OCI-LY7 (cell line): ENCODE results near the gene ESAM. TPM values are rescaled to one million over a fixed set of nuclear protein-coding genes. Genes with fewer than 3 reads are reported as not detected.

Source experiments
- BruUV-seq: library from RNA; stranded (reverse); fragments of 400-500 nt; replicated peaks from 2 replicates; lab custom pipeline; 2021; lab: Mats Ljungman, UMichigan
- CTCF ChIA-PET: fragments of 300-600 bp; sonication (Branson Sonifier 250); formaldehyde crosslinking; loops from one replicate; lab custom pipeline; 2022; ENCODE audit warnings: antibody characterized with exemption; ENCODE audit not compliant: unreplicated experiment; lab: Charles Lee
- POLR2A ChIA-PET: fragments of 300-600 bp; sonication (Branson Sonifier 250); formaldehyde crosslinking; loops from one replicate; lab custom pipeline; 2022; ENCODE audit warnings: antibody characterized with exemption; lab: Charles Lee
- DNase-seq: peaks from one replicate; pipeline ENCODE4 v3.0.0-alpha.2; 2015; ENCODE audit warnings: low spot score
- H2AFZ ChIP-seq: fragments of 200-600 bp; sonication (generic), shearing (Covaris generic); 2 replicates; pipeline ENCODE4 v1.6.1; 2014; ENCODE audit warnings: mild to moderate bottlenecking, antibody characterized with exemption, low read length, moderate library complexity
- H3K27ac ChIP-seq: fragments of 200-600 bp; sonication (generic); 2 replicates; pipeline ENCODE4 v1.5.1; 2014; ENCODE audit warnings: mixed run types, low read depth, mild to moderate bottlenecking, moderate library complexity, low read length, inconsistent platforms; ENCODE audit not compliant: poor library complexity, severe bottlenecking
- H3K36me3 ChIP-seq: fragments of 200-600 bp; sonication (generic); 2 replicates; pipeline ENCODE4 v1.6.1; 2014; ENCODE audit warnings: mild to moderate bottlenecking, antibody characterized with exemption, low read length, moderate library complexity, mixed read lengths; ENCODE audit not compliant: insufficient read depth
- H3K4me1 ChIP-seq: fragments of 200-600 bp; sonication (generic); 2 replicates; pipeline ENCODE4 v1.5.1; 2014; ENCODE audit warnings: mild to moderate bottlenecking, low read length; ENCODE audit not compliant: insufficient read depth, poor library complexity, severe bottlenecking
- H3K4me2 ChIP-seq: fragments of 200-600 bp; sonication (generic); 2 replicates; pipeline ENCODE4 v1.6.1; 2014; ENCODE audit warnings: mild to moderate bottlenecking, low read length
- H3K4me3 ChIP-seq: fragments of 200-600 bp; sonication (generic); 2 replicates; pipeline ENCODE4 v1.5.1; 2014; ENCODE audit warnings: mild to moderate bottlenecking, low read depth, low read length; ENCODE audit not compliant: poor library complexity, severe bottlenecking
- H3K79me2 ChIP-seq: fragments of 200-600 bp; sonication (generic); 2 replicates; pipeline ENCODE4 v1.6.1; 2016; ENCODE audit warnings: low read depth, mild to moderate bottlenecking, low read length, moderate library complexity, mixed read lengths; ENCODE audit not compliant: insufficient read depth
- H3K9me2 ChIP-seq: fragments of 200-600 bp; sonication (generic); 2 replicates; pipeline ENCODE4 v1.6.1; 2016; ENCODE audit warnings: mild to moderate bottlenecking, low read length, mixed read lengths; ENCODE audit not compliant: insufficient read depth
- H3K9me3 ChIP-seq: fragments of 200-600 bp; sonication (generic); 2 replicates; pipeline ENCODE4 v1.6.1; 2014; ENCODE audit warnings: mild to moderate bottlenecking, mixed run types, low read length, mixed read lengths
- H4K20me1 ChIP-seq: fragments of 200-600 bp; sonication (generic); 2 replicates; pipeline ENCODE4 v1.6.1; 2014; ENCODE audit warnings: mild to moderate bottlenecking, antibody characterized with exemption, low read length, moderate library complexity, mixed read lengths; ENCODE audit not compliant: insufficient read depth
- CTCF ChIP-seq: fragments of 200-600 bp; sonication (generic); conservative IDR thresholded peaks from 2 replicates; pipeline ENCODE4 v1.5.1; 2014; ENCODE audit warnings: mild to moderate bottlenecking, antibody characterized with exemption, low read length, moderate library complexity, mixed read lengths
- EZH2phosphoT487 ChIP-seq: fragments of 200-600 bp; sonication (generic); IDR thresholded peaks from 2 replicates; pipeline ENCODE4 v1.6.1; 2018; ENCODE audit warnings: low read depth, borderline replicate concordance, mild to moderate bottlenecking, mixed run types, antibody characterized with exemption, low read length, moderate library complexity, mixed read lengths
- intact Hi-C: fragments of 100-400 bp; cut with micrococcal nuclease; formaldehyde crosslinking; loops from one replicate; pipeline ENCODE4 v1.10.0; 2022; ENCODE audit not compliant: unreplicated experiment
- total RNA-seq, 2 experiments: library from RNA; depleted of rRNA in 1 of 2; stranded (reverse); fragments of >200 nt in 1 of 2; shearing (Covaris generic) in 1 of 2; gene quantifications; 2 replicates each; pipeline ENCODE4 v1.2.3, GENCODE V29; 2014 to 2022

The ESAM gene
- total RNA-seq, 2 experiments from 2014 or later, result 0.35 to 0.49 TPM

GRCh38 chr11:124725719-124726105 lies 36.4 kb downstream of the ESAM start:
- Histone ChIP-seq H2AFZ (peak overlapping the region; percentile 82), H3K4me2 (peak overlapping the region; percentile 76), H3K36me3 (no peaks in the 10 kb centered on the region), H3K79me2 (no peaks in the 10 kb centered on the region), H3K9me3 (no peaks in the 10 kb centered on the region), H4K20me1 (no peaks in the 10 kb centered on the region), H3K27ac (peak overlapping the region; percentile 31), H3K4me1 (peaks cover 40% of the 10 kb centered on the region), H3K9me2 (no peaks in the 10 kb centered on the region), H3K4me3 (peak overlapping the region; percentile 48)
- CTCF ChIA-PET, result no interaction called here
- intact Hi-C loops, result no loop called here
- BruUV-seq, result no TSS peak
- POLR2A ChIA-PET, result interaction anchor here (1.3 kb wide), 1 partner anchor 9 kb away, joined by 4 read pairs; no protein-coding TSS in a partner anchor
- TF ChIP-seq CTCF, result no peak
- no peak for TF ChIP-seq EZH2phosphoT487
- no peak for DNase-seq

- Histone ChIP-seq H3K27ac (peak overlapping the region; percentile 31), H3K9me3 (no peaks in the 10 kb centered on the region), H3K9me2 (no peaks in the 10 kb centered on the region), H2AFZ (peak overlapping the region; percentile 82), H3K4me1 (peaks cover 40% of the 10 kb centered on the region), H4K20me1 (no peaks in the 10 kb centered on the region), H3K4me2 (peak overlapping the region; percentile 76), H3K79me2 (no peaks in the 10 kb centered on the region), H3K4me3 (peak overlapping the region; percentile 48), H3K36me3 (no peaks in the 10 kb centered on the region)
- DNase-seq, result peak; percentile 69
- TF ChIP-seq CTCF (no peak), EZH2phosphoT487 (no peak)
- no TSS peak for BruUV-seq
- intact Hi-C loops, result no loop called here
- ChIA-PET POLR2A (interaction anchor here (1.2 to 1.3 kb wide), 2 partner anchors 9 to 25 kb away, joined by 3 to 4 read pairs; no protein-coding TSS in a partner anchor), CTCF (no interaction called here)
These were observed 36.9 kb downstream of the ESAM start for GRCh38 chr11:124724979-124725718.

- no TSS peak for BruUV-seq
- CTCF ChIA-PET, result no interaction called here
- Histone ChIP-seq H3K36me3 (no peaks in the 10 kb centered on the region), H3K27ac (no peak overlapping the region), H2AFZ (peak overlapping the region; percentile 14; the same call in 1 of the 2 replicates), H4K20me1 (no peaks in the 10 kb centered on the region), H3K9me2 (no peaks in the 10 kb centered on the region), H3K9me3 (no peaks in the 10 kb centered on the region), H3K4me2 (peak overlapping the region; percentile 26; the same call in 1 of the 2 replicates), H3K4me1 (peaks cover 40% of the 10 kb centered on the region), H3K4me3 (no peak overlapping the region), H3K79me2 (no peaks in the 10 kb centered on the region)
- POLR2A ChIA-PET, result no interaction called here
- TF ChIP-seq CTCF, result no peak
- no peak for TF ChIP-seq EZH2phosphoT487
- intact Hi-C loops, result no loop called here
- no peak for DNase-seq
These were observed 39.9 kb downstream of the ESAM start for GRCh38 chr11:124722176-124722575.
